ENCODE measurements around the gene GSTM2.

DNA sequence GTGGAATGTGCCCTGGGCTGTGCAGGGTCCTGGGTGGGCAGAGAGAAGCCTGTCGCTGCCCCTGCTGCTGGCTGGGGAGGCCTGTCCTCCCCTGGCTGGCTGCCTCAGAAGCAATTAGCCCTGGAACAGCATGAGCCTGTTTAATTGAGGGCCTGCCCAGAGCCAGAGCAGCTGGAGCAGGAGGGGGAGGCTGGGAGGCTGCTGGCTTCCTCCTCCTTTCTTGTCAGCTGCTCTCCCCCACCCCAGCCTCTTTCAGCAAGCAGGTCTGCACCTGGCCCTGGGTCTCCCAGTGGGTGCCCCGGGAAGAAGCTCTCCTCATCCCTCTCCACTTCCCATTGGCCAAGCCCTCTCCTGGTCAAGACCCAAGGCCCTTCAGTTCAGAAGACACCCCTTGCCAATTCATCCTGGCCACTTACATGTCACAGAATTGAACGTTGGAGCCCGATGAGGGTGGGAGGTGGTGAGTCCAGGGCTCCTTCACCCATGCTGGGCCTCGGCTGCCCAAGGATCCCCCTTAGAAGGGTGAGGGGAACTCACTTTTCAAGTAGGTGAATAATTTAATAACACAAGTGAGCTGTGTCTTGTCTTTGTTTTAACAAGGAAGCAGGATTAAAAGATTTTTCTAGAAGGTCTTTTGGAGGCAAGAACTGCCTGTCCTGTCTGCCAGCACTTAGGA, 35.0 kb upstream of the GSTM2 start:
- TF ChIP-seq, protein P1, sequence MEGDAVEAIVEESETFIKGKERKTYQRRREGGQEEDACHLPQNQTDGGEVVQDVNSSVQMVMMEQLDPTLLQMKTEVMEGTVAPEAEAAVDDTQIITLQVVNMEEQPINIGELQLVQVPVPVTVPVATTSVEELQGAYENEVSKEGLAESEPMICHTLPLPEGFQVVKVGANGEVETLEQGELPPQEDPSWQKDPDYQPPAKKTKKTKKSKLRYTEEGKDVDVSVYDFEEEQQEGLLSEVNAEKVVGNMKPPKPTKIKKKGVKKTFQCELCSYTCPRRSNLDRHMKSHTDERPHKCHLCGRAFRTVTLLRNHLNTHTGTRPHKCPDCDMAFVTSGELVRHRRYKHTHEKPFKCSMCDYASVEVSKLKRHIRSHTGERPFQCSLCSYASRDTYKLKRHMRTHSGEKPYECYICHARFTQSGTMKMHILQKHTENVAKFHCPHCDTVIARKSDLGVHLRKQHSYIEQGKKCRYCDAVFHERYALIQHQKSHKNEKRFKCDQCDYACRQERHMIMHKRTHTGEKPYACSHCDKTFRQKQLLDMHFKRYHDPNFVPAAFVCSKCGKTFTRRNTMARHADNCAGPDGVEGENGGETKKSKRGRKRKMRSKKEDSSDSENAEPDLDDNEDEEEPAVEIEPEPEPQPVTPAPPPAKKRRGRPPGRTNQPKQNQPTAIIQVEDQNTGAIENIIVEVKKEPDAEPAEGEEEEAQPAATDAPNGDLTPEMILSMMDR (IDR thresholded peaks at IDR 0.05; ENCODE audit: poor library complexity): no peak
- TF ChIP-seq EZH2 (IDR thresholded peaks at IDR 0.05; ENCODE audit: borderline replicate concordance): no peak
- TF ChIP-seq EZH2phosphoT487 (IDR thresholded peaks at IDR 0.05; ENCODE audit: low read depth, severe bottlenecking, unreplicated experiment): no peak

Data from hepatocyte (in vitro differentiated cells).